HG03097 (cell line): ENCODE measurements around the gene GGA1.
"Not testable (repeated sequence)": the region's sequence is repeated elsewhere in the genome, so short reads cannot be mapped to it uniquely, and the experiment has no call there.

Experiments used
- ATAC-seq: cut with Tn5 transposase; IDR thresholded peaks from one replicate; pipeline ENCODE4 v1.9.1; 2021; ENCODE audit not compliant: unreplicated experiment, low FRiP score

GGA1 gene

DNA sequence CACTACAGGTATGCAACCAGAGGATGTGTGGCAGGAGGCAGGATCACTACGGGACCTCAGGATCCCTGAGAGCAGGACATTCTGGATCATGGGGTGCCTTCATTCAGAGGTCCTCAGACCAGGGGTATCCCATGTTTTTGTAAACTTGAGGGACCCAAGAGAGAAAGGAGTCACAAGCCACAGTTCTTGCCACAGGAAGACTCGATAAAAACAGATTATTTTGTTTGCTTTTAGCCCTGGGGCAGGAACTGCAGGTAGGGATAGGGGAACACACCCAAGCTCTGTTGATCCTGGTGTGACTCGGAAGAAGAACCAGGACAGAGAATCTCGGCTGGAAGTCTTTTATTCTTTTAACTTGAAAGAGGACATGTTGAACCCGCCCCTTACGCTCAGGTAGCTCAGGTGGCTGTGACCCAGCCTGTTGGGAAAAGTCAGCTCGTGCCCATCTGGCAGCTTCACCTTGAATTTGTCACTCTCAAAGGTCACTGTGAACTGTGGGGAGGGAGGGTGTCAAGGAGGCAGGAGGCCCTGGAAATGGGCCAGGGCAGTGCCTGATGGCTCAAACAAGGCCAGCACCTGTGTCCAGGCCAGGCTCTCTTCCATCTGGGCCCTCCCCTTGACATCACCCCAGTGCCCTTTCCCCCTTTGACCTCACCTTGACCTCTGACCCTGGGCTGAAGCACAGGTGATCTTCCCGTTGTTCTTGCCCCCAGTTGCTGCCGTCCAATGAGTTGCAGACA lies 38.5 kb upstream of the GGA1 start:
- ATAC-seq: no peak

DNA sequence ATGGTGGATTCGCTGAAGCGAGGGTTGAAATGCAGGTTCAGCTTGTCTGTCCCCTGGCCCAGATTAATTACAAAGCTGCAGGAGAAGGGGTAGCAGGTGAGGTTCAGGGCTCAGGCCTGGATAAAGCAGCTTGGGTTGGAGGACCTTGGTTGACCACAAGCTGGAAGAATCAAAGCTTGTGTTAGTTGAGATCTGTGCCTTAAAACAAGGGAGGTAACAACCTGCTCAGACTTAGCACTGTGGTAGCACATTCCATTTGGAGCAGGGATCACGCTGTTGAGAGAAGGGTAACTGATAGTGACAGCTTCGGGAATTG lies 38.0 kb upstream of the GGA1 start:
- no peak for ATAC-seq

DNA sequence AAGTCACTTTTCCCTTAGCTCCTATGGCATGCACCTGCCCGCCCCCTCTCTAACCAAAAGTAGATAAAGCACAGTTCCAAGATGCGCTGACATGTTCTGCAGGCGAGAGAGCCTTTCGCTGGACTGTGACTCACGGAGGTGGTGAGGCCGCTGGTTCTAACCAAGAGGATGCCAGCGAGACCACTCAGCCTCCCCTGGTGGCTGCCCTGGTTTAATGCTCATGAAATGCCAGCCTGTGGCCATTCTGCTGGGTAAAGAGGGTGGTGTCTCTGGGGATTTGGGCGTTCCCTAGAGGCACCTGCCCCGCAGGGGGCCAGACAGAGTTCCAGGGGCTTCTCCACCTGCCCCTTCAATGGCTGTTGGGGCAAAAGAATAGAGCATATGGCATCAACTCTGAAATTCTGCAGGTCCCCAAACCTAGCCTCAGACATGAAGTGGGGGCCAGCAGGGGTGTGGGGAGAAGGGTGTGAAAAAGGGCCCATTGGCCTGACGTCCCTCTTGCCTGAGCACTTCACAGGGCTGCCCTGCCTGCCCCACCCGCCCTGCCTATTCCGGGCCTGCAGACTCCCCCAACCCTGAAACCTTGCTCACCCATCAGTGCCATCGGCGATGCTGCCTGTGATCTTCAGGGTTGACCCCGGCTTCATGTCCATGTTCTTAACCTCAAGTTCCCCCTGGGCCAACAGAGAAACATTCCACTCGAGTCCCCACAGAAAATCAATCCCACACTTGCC lies 37.2 kb upstream of the GGA1 start:
- ATAC-seq: no peak

- ATAC-seq: no peak
Observed at GRCh38 chr22:37571992-37572373, 36.7 kb upstream of the GGA1 start.

DNA sequence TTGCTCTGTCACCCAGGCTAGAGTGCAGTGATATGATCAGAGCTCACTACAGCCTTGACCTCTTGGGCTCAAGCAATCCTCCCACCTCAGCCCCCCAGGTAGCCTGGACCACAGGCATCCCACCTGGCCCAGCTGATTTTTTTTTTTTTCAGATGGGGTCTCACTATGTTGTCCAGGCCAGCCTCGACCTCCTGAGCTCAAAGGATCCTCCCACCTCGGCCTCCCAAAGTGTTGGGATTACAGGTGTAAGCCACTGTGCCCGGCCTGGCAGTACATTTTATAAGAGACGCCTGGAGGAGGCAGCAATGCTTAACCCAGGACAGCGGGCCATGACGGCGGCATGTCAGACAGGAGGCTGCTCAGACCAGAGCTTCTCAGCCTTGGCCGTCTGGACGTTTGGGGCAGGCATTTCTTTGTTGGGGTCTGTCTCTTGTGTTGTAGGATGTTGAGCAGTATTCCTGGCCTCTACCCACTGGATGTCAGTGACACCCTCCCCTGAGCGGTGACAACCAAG lies 33.1 kb upstream of the GGA1 start:
- no peak for ATAC-seq

GRCh38 chr22:37578002-37578401 lies 30.6 kb upstream of the GGA1 start:
- no peak for ATAC-seq

GRCh38 chr22:37581504-37581903 lies 27.1 kb upstream of the GGA1 start:
- no peak for ATAC-seq

GRCh38 chr22:37582526-37582925 lies 26.1 kb upstream of the GGA1 start:
- no peak for ATAC-seq

GRCh38 chr22:37588546-37589215 lies 20.0 kb upstream of the GGA1 start:
- no peak for ATAC-seq

DNA sequence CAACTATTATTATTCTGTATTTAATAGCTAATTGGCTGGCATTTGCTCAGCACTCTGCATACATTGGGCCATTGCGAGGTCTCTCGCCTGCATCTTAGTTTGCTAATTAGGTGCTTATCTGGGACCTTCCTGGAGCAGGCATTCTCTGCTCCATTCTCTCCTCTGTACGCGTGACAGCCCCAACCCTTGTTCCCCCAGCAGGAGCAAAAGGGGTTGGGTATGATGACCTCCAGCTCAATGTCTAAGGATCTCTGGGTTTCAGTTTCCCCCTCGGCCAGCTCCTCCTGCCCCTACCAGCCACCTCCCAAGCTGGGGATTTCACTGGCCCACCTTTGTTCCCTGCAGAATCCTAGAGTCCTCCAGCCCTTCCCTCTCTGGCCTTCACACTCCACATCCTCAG lies 19.0 kb upstream of the GGA1 start:
- no peak for ATAC-seq

DNA sequence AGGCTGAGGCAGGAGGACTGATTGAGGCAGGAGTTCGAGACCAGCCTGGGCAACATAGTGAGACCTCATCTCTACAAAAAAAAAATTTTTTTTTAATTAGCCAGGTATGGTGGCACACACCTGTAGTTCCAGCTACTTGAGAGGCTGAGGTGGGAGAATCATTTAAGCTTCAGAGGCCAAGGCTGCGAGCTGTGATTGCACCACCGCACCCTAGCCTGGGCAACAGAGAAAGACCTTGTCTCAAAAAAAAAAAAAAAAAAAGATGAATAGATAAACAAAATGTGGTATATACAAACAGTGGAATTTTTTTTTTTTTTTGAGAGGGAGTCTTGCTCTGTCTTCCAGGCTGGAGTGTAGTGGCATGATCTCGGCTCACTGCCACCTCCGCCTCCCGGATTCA lies 17.6 kb upstream of the GGA1 start:
- ATAC-seq: not testable (repeated sequence)

- ATAC-seq: no peak
Observed at GRCh38 chr22:37591823-37592404, 16.7 kb upstream of the GGA1 start.

- no peak for ATAC-seq
Observed at GRCh38 chr22:37594237-37594636, 14.4 kb upstream of the GGA1 start.

GRCh38 chr22:37599153-37599552 lies 9.5 kb upstream of the GGA1 start:
- ATAC-seq: no peak

DNA sequence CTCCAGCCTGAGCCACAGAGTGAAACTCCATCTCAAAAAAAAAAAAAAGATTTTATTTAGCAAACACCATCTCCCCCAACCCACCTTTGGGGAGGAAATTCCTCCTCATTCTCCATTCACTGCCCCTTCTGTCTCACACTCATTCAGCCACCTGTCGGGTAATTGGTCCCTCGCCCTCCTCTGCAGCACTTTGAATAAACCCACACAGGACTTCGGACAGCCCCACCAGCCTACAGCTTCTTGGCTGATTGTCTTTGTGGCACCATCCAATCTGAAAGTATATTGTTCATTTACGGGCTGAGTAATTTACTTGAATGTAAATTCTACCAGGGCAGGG lies 7.5 kb upstream of the GGA1 start:
- no peak for ATAC-seq

DNA sequence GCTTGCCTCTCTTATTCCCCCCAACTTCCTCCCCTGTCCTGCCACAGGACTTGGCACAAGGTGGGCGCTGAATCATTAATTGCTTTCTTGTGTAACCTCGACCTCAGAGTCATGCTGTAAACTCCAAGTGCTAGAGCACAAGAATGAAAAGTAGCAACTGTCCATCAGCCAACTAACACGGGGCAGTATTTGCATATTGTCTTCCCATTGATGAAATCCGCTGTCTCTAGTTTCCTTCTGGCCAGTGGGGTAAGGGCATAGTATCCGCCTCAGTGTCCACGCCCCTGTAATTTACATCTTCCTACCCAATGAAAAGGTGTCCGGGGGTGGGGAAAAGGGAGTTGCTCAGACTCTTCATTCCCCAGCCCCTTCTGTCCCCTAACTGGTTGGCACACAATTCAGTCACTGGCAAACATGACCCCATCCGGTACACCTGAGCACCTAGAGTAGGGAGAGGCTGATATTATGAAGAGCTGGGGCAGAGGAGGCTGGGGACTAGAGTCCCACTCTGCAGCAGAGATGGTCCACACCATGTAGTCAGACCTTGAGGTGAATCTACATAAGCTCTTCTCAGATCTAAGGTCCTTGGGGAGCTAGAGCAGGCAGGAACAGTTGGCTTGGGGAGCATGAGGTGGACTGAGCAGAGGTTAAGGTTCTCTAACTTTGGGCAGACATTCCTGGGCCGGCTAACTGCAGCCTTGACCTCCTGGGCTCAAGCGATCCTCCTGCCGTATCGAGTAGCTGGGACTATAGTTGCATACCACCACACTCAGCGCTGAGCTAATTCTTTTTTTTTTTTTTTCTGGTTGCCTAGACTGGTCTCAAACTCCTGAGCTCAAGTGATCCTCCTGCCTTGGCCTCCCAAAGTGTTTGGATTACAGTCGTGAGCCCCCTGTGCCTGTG lies 6.8 kb upstream of the GGA1 start:
- no peak for ATAC-seq

DNA sequence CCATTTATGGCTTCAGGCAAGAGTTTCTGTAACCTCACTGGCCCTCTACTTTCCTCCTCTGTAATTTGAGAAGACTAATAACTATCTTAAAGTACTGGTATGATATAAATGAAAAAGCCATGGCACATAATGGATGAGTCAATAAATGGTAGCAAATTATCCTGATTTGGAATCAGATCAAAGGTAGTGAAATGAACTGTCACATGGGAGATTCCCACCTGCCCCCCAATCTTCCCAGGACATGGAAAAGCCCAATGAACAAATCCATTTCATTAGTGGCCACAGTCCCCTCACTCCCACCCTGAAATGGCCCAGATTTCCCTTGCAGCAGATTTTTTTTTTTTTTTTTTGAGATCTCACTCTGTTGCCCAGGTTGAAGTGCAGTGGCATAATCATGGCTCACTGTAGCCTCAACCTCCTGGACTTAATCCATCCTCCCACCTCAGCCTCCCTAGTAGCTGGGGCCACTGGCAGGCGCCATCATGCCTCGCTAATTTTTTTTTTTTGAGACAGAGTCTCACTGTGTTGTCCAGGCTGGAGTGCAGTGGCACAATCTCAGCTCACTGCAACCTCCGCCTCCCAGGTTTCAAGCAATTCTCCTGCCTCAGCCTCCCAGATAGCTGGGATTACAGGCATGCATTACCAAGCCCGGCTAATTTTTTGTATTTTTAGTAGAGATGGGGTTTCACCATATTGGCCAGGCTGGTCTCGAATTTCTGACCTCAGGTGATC lies 5.9 kb upstream of the GGA1 start:
- not testable (repeated sequence) for ATAC-seq

DNA sequence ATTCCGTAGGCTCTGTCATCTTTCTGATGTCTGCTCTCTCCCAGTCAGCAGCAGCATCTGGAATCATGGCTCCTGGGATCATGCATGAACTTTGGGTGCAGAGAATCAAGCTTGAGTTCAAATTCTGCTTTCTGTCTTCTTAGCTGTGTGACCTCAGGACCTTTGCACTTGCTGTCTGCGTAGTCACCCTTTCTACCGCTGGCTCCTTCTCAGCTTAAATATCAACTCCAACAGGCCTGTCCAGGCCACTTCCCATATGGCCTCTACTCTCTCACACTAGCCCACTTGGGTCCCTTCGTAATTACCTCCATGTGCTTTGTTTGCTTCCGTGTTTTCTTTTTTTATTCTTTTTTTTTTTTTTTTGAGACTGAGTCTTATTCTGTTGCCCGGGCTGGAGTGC lies 4.6 kb upstream of the GGA1 start:
- no peak for ATAC-seq

DNA sequence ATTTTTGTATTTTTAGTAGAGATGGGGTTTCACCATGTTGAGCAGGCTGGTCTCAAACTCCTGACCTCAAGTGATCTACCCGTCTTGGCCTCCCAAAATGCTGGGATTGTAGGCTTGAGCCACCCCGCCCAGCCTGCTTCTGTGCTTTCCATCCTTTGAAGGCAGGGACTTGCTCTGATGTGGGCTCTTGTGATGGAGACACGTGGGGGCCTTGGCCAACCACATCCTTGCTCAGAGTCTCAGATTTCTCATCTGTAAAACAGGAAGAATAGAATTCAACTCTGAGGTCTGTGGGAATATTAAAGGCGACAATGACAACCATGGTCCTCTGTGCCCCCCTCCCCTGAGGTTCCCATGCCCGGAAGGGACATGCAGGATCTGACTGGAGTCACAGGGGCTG lies 3.8 kb upstream of the GGA1 start:
- no peak for ATAC-seq
